ENCODE results near the gene ABCA12.

- TF ChIP-seq JUN (IDR thresholded peaks at IDR 0.05; ENCODE audit: low read depth, low read length) = no peak
- TF ChIP-seq POLR2A (IDR thresholded peaks at IDR 0.05; ENCODE audit: control extremely low read depth in 1 of 2, low read depth in 2 of 2, low read length in 2 of 2) = no peak
- no peak for TF ChIP-seq SP1 (IDR thresholded peaks at IDR 0.05; ENCODE audit: low read depth, low read length)
- no peak for TF ChIP-seq TAF1 (IDR thresholded peaks at IDR 0.05; ENCODE audit: low read depth, low read length)
- TF ChIP-seq, protein P1, sequence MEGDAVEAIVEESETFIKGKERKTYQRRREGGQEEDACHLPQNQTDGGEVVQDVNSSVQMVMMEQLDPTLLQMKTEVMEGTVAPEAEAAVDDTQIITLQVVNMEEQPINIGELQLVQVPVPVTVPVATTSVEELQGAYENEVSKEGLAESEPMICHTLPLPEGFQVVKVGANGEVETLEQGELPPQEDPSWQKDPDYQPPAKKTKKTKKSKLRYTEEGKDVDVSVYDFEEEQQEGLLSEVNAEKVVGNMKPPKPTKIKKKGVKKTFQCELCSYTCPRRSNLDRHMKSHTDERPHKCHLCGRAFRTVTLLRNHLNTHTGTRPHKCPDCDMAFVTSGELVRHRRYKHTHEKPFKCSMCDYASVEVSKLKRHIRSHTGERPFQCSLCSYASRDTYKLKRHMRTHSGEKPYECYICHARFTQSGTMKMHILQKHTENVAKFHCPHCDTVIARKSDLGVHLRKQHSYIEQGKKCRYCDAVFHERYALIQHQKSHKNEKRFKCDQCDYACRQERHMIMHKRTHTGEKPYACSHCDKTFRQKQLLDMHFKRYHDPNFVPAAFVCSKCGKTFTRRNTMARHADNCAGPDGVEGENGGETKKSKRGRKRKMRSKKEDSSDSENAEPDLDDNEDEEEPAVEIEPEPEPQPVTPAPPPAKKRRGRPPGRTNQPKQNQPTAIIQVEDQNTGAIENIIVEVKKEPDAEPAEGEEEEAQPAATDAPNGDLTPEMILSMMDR (IDR thresholded peaks at IDR 0.05; ENCODE audit: control extremely low read depth in 1 of 3, insufficient read depth in 1 of 3, low read depth in 1 of 3, low read length in 3 of 3) = no peak
- TF ChIP-seq RBBP5 (IDR thresholded peaks at IDR 0.05; ENCODE audit: borderline replicate concordance, low read depth, low read length) = no peak
- no peak for TF ChIP-seq NRF1 (IDR thresholded peaks at IDR 0.05; ENCODE audit: low read depth, low read length)
These were observed 249.1 kb downstream of the ABCA12 start for GRCh38 chr2:214889301-214889700.
